Keratinocyte (primary cell): Measurements from ENCODE around the gene KRTAP2-3. TPM values are rescaled to one million over a fixed set of nuclear protein-coding genes. Genes with fewer than 3 reads are reported as not detected.

Source experiments
- DNase-seq: peaks from one replicate; pipeline ENCODE4 v3.0.0-alpha.2; 2011; ENCODE audit warnings: low read depth, missing footprints, low spot score
- FAIRE-seq: peaks from 2 replicates; lab custom pipeline; 2011; peaks lifted over from hg19 to GRCh38; lab: Jason Lieb, UNC
- H2AFZ ChIP-seq: 2 replicates; pipeline ENCODE4 v1.6.0; 2012; ENCODE audit warnings: low read length, control low read depth, inconsistent platforms; ENCODE audit not compliant: control insufficient read depth
- H3K27ac ChIP-seq: 2 replicates; pipeline ENCODE4 v1.5.1; 2011; ENCODE audit warnings: low read length; ENCODE audit not compliant: control insufficient read depth, insufficient read depth
- H3K27me3 ChIP-seq: 3 replicates; pipeline ENCODE4 v1.6.0; 2011; ENCODE audit warnings: low read length; ENCODE audit not compliant: control insufficient read depth, insufficient read depth; ENCODE audit errors: extremely low read depth
- H3K36me3 ChIP-seq, 2 experiments: 2 replicates in 1 of 2; 3 replicates in 1 of 2; pipeline ENCODE4 v1.5.1; 2011; ENCODE audit warnings: low read length in 2 of 2, mild to moderate bottlenecking in 1 of 2; ENCODE audit not compliant: control insufficient read depth in 2 of 2, insufficient read depth in 2 of 2; ENCODE audit errors: extremely low read depth in 1 of 2
- H3K4me1 ChIP-seq: 3 replicates; pipeline ENCODE4 v1.5.1; 2011; ENCODE audit warnings: low read length; ENCODE audit not compliant: control insufficient read depth, insufficient read depth; ENCODE audit errors: extremely low read depth
- H3K4me2 ChIP-seq: 3 replicates; pipeline ENCODE4 v1.6.0; 2011; ENCODE audit warnings: low read depth, low read length; ENCODE audit not compliant: control insufficient read depth, insufficient read depth; ENCODE audit errors: extremely low read depth
- H3K4me3 ChIP-seq, 3 experiments: fragments of 200-600 bp in 1 of 3; sonication (generic) in 1 of 3; 2 replicates in 2 of 3; 3 replicates in 1 of 3; pipeline ENCODE4 v1.5.1; 2011 to 2016; ENCODE audit warnings: low read length in 3 of 3, mild to moderate bottlenecking in 3 of 3, control low read depth in 2 of 3, inconsistent platforms in 1 of 3, low read depth in 1 of 3, mixed read lengths in 1 of 3, mixed run types in 1 of 3, moderate library complexity in 1 of 3; ENCODE audit not compliant: control insufficient read depth in 2 of 3, insufficient read depth in 2 of 3; ENCODE audit errors: extremely low read depth in 1 of 3
- H3K79me2 ChIP-seq: 2 replicates; pipeline ENCODE4 v1.6.0; 2012; ENCODE audit warnings: low read length; ENCODE audit not compliant: control insufficient read depth, insufficient read depth
- H3K9ac ChIP-seq: 3 replicates; pipeline ENCODE4 v1.6.0; 2011; ENCODE audit warnings: low read length; ENCODE audit not compliant: control insufficient read depth, insufficient read depth; ENCODE audit errors: extremely low read depth
- H3K9me1 ChIP-seq: 3 replicates; pipeline ENCODE4 v1.6.0; 2011; ENCODE audit warnings: low read length; ENCODE audit not compliant: control insufficient read depth, insufficient read depth; ENCODE audit errors: extremely low read depth
- H3K9me3 ChIP-seq: 2 replicates; pipeline ENCODE4 v1.5.1; 2012; ENCODE audit warnings: low read depth, low read length; ENCODE audit not compliant: control insufficient read depth
- H4K20me1 ChIP-seq: 3 replicates; pipeline ENCODE4 v1.6.0; 2011; ENCODE audit warnings: low read length; ENCODE audit not compliant: control insufficient read depth, insufficient read depth; ENCODE audit errors: extremely low read depth
- CTCF ChIP-seq, 3 experiments: IDR thresholded peaks in 1 of 3; conservative IDR thresholded peaks in 1 of 3; optimal IDR thresholded peaks in 1 of 3; 2 replicates in 2 of 3; 3 replicates in 1 of 3; pipeline versions ENCODE3 to v1.5.1; 2011; ENCODE audit warnings: low read length in 3 of 3, mild to moderate bottlenecking in 3 of 3, moderate library complexity in 2 of 3, control low read depth in 1 of 3, inconsistent platforms in 1 of 3; ENCODE audit not compliant: insufficient read depth in 2 of 3; ENCODE audit errors: extremely low read depth in 1 of 3
- EZH2 ChIP-seq: IDR thresholded peaks from one replicate; pipeline ENCODE4 v1.6.1; 2012; ENCODE audit warnings: inconsistent platforms, mild to moderate bottlenecking, low read length, moderate library complexity
- dilution Hi-C: fragments of 300-500 bp; cut with MboI; formaldehyde crosslinking; loops from one replicate; pipeline ENCODE4 v1.7.0; 2020; ENCODE audit warnings: low sequenced_read_pairs; ENCODE audit not compliant: extremely low pct_ligation_motif_present
- polyA plus RNA-seq, 5 experiments: library from polyadenylated mRNA; depleted of rRNA in 3 of 5; stranded (reverse) in 3 of 5; stranded (forward) in 1 of 5; unstranded in 1 of 5; fragments of >200 nt; gene quantifications; 1 replicate in 1 of 5; 2 replicates in 3 of 5; 3 replicates in 1 of 5; pipeline versions ENCODE4 v1.2.1 to v1.2.3, GENCODE V29; 2011 to 2012; ENCODE audit warnings: missing spikeins in 2 of 5, low read depth in 1 of 5, low replicate concordance in 1 of 5

KRTAP2-3 gene
- polyA plus RNA-seq, 1 donor (not counting 4 experiments of a cell fraction or from before 2014, with no cell fraction given) = 8.4 TPM

- Histone ChIP-seq H3K9me1 (no peaks in the 10 kb centered on the region), H3K4me1 (no peaks in the 10 kb centered on the region), H3K79me2 (no peaks in the 10 kb centered on the region), H2AFZ (no peak overlapping the region), H3K27ac (no peak overlapping the region), H3K9me3 (no peaks in the 10 kb centered on the region), H4K20me1 (no peaks in the 10 kb centered on the region), H3K9ac (no peak overlapping the region), H3K27me3 (no peaks in the 10 kb centered on the region), H3K4me2 (no peak overlapping the region), H3K36me3 (no peaks in the 10 kb centered on the region), H3K4me3 (no peak overlapping the region)
- no peak for DNase-seq
- TF ChIP-seq EZH2 (no peak), CTCF (optimal IDR thresholded peaks at IDR 0.05 in 1 of 3, IDR thresholded peaks at IDR 0.05 in 1 of 3, conservative IDR thresholded peaks at IDR 0.05 in 1 of 3; ENCODE audit: extremely low read depth in 1 of 3, insufficient read depth in 2 of 3, low read length in 3 of 3) (no peak)
- dilution Hi-C loops = no loop called here
- no peak for FAIRE-seq
Measured at GRCh38 chr17:41013606-41014005, 46.3 kb downstream of the KRTAP2-3 start.

GRCh38 chr17:41013181-41013580 lies 46.7 kb downstream of the KRTAP2-3 start:
- H3K4me3 ChIP-seq = no peak overlapping the region
- FAIRE-seq = no peak
- H3K9me1 ChIP-seq = no peaks in the 10 kb centered on the region
- H3K9me3 ChIP-seq = no peaks in the 10 kb centered on the region
- H3K4me2 ChIP-seq = no peak overlapping the region
- dilution Hi-C loops = no loop called here
- H3K36me3 ChIP-seq = no peaks in the 10 kb centered on the region
- H3K4me1 ChIP-seq = no peaks in the 10 kb centered on the region
- H3K79me2 ChIP-seq = no peaks in the 10 kb centered on the region
- H3K27ac ChIP-seq = no peak overlapping the region
- no peak for DNase-seq
- no peak overlapping the region for H2AFZ ChIP-seq
- TF ChIP-seq EZH2 (no peak), CTCF (optimal IDR thresholded peaks at IDR 0.05 in 1 of 3, IDR thresholded peaks at IDR 0.05 in 1 of 3, conservative IDR thresholded peaks at IDR 0.05 in 1 of 3; ENCODE audit: extremely low read depth in 1 of 3, insufficient read depth in 2 of 3, low read length in 3 of 3) (no peak)
- no peak overlapping the region for H3K9ac ChIP-seq
- H3K27me3 ChIP-seq = no peaks in the 10 kb centered on the region
- H4K20me1 ChIP-seq = no peaks in the 10 kb centered on the region
